GM12801 (cell line): ENCODE results near the gene FARP1.

ENCODE experiments used
- CTCF ChIP-seq: IDR thresholded peaks from one replicate; pipeline ENCODE4 v1.5.1; 2011; ENCODE audit warnings: control low read depth; ENCODE audit not compliant: insufficient read length; ENCODE audit errors: extremely low read depth

The FARP1 gene

DNA sequence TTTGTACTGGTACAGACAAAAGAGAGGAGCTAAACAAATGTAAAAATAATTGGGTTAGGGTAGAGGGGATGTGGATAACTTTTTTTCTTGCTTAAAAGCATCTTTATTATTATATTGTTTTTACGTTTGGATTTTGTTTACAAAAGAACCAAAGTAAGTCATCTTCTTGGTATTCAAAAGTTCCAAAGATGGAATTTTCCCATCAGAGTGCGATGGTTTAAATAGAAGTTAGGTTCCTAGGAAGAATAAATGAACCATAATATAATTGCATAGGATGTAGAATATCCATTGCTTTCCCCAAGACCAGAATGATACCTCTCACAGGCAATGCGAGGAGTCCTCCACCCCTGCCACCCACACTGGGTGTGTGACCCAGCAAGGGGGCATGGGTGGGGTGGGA lies 133.6 kb downstream of the FARP1 start:
- no peak for TF ChIP-seq CTCF

DNA sequence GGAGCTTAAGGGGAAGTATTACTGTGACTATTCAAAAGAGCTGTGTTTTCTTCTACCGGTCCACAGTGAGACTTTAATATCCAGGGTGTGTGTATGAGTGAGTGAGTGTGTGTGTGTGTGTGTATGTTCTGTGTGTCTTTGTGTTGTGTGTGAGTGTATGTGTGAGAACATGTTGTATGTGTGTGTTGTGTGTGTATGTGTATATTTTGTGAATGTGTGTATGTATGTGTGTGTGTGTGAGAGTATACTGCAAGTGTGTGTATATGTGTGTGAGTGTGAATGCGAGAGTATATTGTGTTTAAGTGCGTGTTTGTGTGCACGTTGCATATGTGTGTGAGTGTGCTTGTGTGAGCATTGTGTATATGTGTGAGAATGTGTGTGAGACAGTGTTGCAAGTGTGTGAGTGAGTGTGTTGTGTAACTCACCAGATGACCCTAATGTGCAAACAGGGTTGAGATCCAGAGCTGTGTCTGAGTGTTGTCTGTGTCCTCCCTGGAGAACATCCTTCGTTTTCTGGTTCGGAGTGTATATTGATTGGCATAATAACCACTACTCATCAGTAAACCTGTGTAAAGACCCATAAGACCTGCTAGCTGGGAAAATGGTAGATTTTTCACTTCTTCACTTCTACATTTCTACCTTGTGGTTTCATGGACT lies 135.3 kb downstream of the FARP1 start:
- TF ChIP-seq CTCF, result no peak

- TF ChIP-seq CTCF, result no peak
Measured at GRCh38 chr13:98279473-98280175, 136.7 kb downstream of the FARP1 start.

GRCh38 chr13:98280176-98280510 lies 137.2 kb downstream of the FARP1 start:
- TF ChIP-seq CTCF, result no peak

- no peak for TF ChIP-seq CTCF
Measured at GRCh38 chr13:98284679-98285078, 141.8 kb downstream of the FARP1 start.

- TF ChIP-seq CTCF, result no peak
Measured at GRCh38 chr13:98285317-98285716, 142.4 kb downstream of the FARP1 start.

DNA sequence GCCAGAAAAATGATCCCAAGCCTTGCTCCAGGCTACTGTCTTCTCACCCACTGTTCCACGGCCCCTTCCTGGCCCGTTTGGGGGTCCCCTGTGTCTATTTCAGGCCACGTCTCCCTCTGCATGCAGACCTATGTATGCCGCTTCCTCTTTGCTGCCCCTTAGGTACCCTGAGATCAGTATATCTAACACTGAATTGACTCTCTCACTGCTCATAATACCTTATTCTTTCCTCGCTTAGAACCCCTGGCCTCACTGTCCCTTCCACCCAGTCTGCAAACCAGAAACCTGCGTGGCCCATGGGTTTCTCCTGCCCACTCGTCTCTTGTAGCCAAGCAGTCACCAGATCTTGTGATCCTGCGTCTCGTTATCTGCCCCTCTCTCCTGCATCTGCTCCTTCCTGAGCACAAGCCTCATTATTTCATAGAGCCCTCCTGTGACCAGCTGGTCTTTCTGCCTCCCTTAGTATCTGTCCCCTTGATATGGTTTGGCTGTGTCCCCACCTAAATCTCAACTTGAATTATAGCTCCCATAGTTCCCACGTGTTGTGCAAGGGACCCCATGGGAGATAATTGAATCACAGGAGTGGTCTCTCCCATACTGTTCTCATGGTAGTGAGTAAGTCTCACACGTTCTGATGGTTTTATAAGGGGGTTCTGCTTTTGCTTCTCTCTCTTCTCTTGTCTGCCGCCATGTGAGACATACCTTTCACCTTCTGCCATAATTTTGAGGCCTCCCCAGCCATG lies 143.1 kb downstream of the FARP1 start:
- no peak for TF ChIP-seq CTCF
